OCI-LY7 (cell line): ENCODE data around the gene PROSER1. TPM values are rescaled to one million over a fixed set of nuclear protein-coding genes. Genes with fewer than 3 reads are reported as not detected.

Experiments
- BruUV-seq: library from RNA; stranded (reverse); fragments of 400-500 nt; replicated peaks from 2 replicates; lab custom pipeline; 2021; lab: Mats Ljungman, UMichigan
- CTCF ChIA-PET: fragments of 300-600 bp; sonication (Branson Sonifier 250); formaldehyde crosslinking; loops from one replicate; lab custom pipeline; 2022; ENCODE audit warnings: antibody characterized with exemption; ENCODE audit not compliant: unreplicated experiment; lab: Charles Lee
- POLR2A ChIA-PET: fragments of 300-600 bp; sonication (Branson Sonifier 250); formaldehyde crosslinking; loops from one replicate; lab custom pipeline; 2022; ENCODE audit warnings: antibody characterized with exemption; lab: Charles Lee
- DNase-seq: peaks from one replicate; pipeline ENCODE4 v3.0.0-alpha.2; 2015; ENCODE audit warnings: low spot score
- H2AFZ ChIP-seq: fragments of 200-600 bp; sonication (generic), shearing (Covaris generic); 2 replicates; pipeline ENCODE4 v1.6.1; 2014; ENCODE audit warnings: mild to moderate bottlenecking, antibody characterized with exemption, low read length, moderate library complexity
- H3K27ac ChIP-seq: fragments of 200-600 bp; sonication (generic); 2 replicates; pipeline ENCODE4 v1.5.1; 2014; ENCODE audit warnings: mixed run types, low read depth, mild to moderate bottlenecking, moderate library complexity, low read length, inconsistent platforms; ENCODE audit not compliant: poor library complexity, severe bottlenecking
- H3K36me3 ChIP-seq: fragments of 200-600 bp; sonication (generic); 2 replicates; pipeline ENCODE4 v1.6.1; 2014; ENCODE audit warnings: mild to moderate bottlenecking, antibody characterized with exemption, low read length, moderate library complexity, mixed read lengths; ENCODE audit not compliant: insufficient read depth
- H3K4me1 ChIP-seq: fragments of 200-600 bp; sonication (generic); 2 replicates; pipeline ENCODE4 v1.5.1; 2014; ENCODE audit warnings: mild to moderate bottlenecking, low read length; ENCODE audit not compliant: insufficient read depth, poor library complexity, severe bottlenecking
- H3K4me2 ChIP-seq: fragments of 200-600 bp; sonication (generic); 2 replicates; pipeline ENCODE4 v1.6.1; 2014; ENCODE audit warnings: mild to moderate bottlenecking, low read length
- H3K4me3 ChIP-seq: fragments of 200-600 bp; sonication (generic); 2 replicates; pipeline ENCODE4 v1.5.1; 2014; ENCODE audit warnings: mild to moderate bottlenecking, low read depth, low read length; ENCODE audit not compliant: poor library complexity, severe bottlenecking
- H3K79me2 ChIP-seq: fragments of 200-600 bp; sonication (generic); 2 replicates; pipeline ENCODE4 v1.6.1; 2016; ENCODE audit warnings: low read depth, mild to moderate bottlenecking, low read length, moderate library complexity, mixed read lengths; ENCODE audit not compliant: insufficient read depth
- H3K9me2 ChIP-seq: fragments of 200-600 bp; sonication (generic); 2 replicates; pipeline ENCODE4 v1.6.1; 2016; ENCODE audit warnings: mild to moderate bottlenecking, low read length, mixed read lengths; ENCODE audit not compliant: insufficient read depth
- H3K9me3 ChIP-seq: fragments of 200-600 bp; sonication (generic); 2 replicates; pipeline ENCODE4 v1.6.1; 2014; ENCODE audit warnings: mild to moderate bottlenecking, mixed run types, low read length, mixed read lengths
- H4K20me1 ChIP-seq: fragments of 200-600 bp; sonication (generic); 2 replicates; pipeline ENCODE4 v1.6.1; 2014; ENCODE audit warnings: mild to moderate bottlenecking, antibody characterized with exemption, low read length, moderate library complexity, mixed read lengths; ENCODE audit not compliant: insufficient read depth
- EZH2phosphoT487 ChIP-seq: fragments of 200-600 bp; sonication (generic); IDR thresholded peaks from 2 replicates; pipeline ENCODE4 v1.6.1; 2018; ENCODE audit warnings: low read depth, borderline replicate concordance, mild to moderate bottlenecking, mixed run types, antibody characterized with exemption, low read length, moderate library complexity, mixed read lengths
- intact Hi-C: fragments of 100-400 bp; cut with micrococcal nuclease; formaldehyde crosslinking; loops from one replicate; pipeline ENCODE4 v1.10.0; 2022; ENCODE audit not compliant: unreplicated experiment
- total RNA-seq, 2 experiments: library from RNA; depleted of rRNA in 1 of 2; stranded (reverse); fragments of >200 nt in 1 of 2; shearing (Covaris generic) in 1 of 2; gene quantifications; 2 replicates each; pipeline ENCODE4 v1.2.3, GENCODE V29; 2014 to 2022
- TF ChIP-seq, protein P1 (sequence below): fragments of 200-600 bp; sonication (generic); conservative IDR thresholded peaks from 2 replicates; pipeline ENCODE4 v1.5.1; 2014; ENCODE audit warnings: mild to moderate bottlenecking, antibody characterized with exemption, low read length, moderate library complexity, mixed read lengths

Gene PROSER1
- total RNA-seq, 2 experiments from 2014 or later: 43.3 to 85.8 TPM

- BruUV-seq: no TSS peak
- CTCF ChIA-PET: no interaction called here
- intact Hi-C loops: no loop called here
Observed at GRCh38 chr13:38965281-38965680, 72.6 kb downstream of the PROSER1 start.

DNA sequence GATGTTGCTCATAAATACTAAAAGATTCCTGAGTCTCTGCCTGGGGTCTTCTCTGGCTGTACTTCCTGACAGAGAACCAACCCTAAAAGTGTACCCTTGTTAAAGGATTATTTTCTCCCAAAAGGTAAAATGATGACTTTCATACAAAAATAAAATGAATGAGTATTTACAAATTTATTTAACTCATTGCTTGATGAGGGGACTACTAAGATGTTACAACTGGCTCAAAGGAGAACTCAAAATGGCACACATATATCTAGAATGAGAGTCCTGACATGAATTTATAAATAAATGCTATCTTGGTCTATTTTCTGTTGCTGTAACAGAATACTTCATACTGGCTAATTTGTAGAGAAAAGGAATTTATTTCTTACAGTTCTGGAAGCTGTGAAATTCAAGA is 77.7 kb downstream of the PROSER1 start:
- Histone ChIP-seq H3K4me2 (no peak overlapping the region), H3K9me3 (no peaks in the 10 kb centered on the region), H3K36me3 (no peaks in the 10 kb centered on the region), H4K20me1 (no peaks in the 10 kb centered on the region), H3K9me2 (no peaks in the 10 kb centered on the region), H2AFZ (no peak overlapping the region), H3K27ac (no peak overlapping the region), H3K4me1 (no peaks in the 10 kb centered on the region), H3K4me3 (no peak overlapping the region), H3K79me2 (no peaks in the 10 kb centered on the region)
- DNase-seq: no peak
- BruUV-seq: no TSS peak
- POLR2A ChIA-PET: no interaction called here
- CTCF ChIA-PET: no interaction called here
- TF ChIP-seq EZH2phosphoT487: no peak
- TF ChIP-seq, protein P1, sequence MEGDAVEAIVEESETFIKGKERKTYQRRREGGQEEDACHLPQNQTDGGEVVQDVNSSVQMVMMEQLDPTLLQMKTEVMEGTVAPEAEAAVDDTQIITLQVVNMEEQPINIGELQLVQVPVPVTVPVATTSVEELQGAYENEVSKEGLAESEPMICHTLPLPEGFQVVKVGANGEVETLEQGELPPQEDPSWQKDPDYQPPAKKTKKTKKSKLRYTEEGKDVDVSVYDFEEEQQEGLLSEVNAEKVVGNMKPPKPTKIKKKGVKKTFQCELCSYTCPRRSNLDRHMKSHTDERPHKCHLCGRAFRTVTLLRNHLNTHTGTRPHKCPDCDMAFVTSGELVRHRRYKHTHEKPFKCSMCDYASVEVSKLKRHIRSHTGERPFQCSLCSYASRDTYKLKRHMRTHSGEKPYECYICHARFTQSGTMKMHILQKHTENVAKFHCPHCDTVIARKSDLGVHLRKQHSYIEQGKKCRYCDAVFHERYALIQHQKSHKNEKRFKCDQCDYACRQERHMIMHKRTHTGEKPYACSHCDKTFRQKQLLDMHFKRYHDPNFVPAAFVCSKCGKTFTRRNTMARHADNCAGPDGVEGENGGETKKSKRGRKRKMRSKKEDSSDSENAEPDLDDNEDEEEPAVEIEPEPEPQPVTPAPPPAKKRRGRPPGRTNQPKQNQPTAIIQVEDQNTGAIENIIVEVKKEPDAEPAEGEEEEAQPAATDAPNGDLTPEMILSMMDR: no peak
- intact Hi-C loops: no loop called here

More at GRCh38 chr13:38965281-38965680, 72.6 kb downstream of the PROSER1 start:
- no peak for DNase-seq
- H3K27ac ChIP-seq: no peak overlapping the region
- H3K9me2 ChIP-seq: no peaks in the 10 kb centered on the region
- H3K9me3 ChIP-seq: no peaks in the 10 kb centered on the region
- no peaks in the 10 kb centered on the region for H3K4me1 ChIP-seq
- no peaks in the 10 kb centered on the region for H3K79me2 ChIP-seq
- H2AFZ ChIP-seq: no peak overlapping the region
- no peak overlapping the region for H3K4me3 ChIP-seq
- H4K20me1 ChIP-seq: no peaks in the 10 kb centered on the region
- POLR2A ChIA-PET: no interaction called here
- no peak for TF ChIP-seq EZH2phosphoT487
- TF ChIP-seq, protein P1: no peak
- H3K36me3 ChIP-seq: no peaks in the 10 kb centered on the region
- H3K4me2 ChIP-seq: no peak overlapping the region

Other genes with a start within 250 kb of the PROSER1 start
- not detected in 2 replicates for gene STOML3, start 47.3 kb downstream of the PROSER1 start, total RNA-seq (2014; rRNA removed; shearing (Covaris generic))
- gene STOML3, start 47.3 kb downstream of the PROSER1 start, total RNA-seq (2022): not detected in 2 replicates
- gene NHLRC3, start 367 bp upstream of the PROSER1 start, total RNA-seq (2014; rRNA removed; shearing (Covaris generic)): 26.8 and 28.6 TPM in 2 replicates
- gene NHLRC3, start 367 bp upstream of the PROSER1 start, total RNA-seq (2022): 35.4 and 39.4 TPM in 2 replicates